ENCODE measurements around the gene ISM1.

The ISM1 gene

DNA sequence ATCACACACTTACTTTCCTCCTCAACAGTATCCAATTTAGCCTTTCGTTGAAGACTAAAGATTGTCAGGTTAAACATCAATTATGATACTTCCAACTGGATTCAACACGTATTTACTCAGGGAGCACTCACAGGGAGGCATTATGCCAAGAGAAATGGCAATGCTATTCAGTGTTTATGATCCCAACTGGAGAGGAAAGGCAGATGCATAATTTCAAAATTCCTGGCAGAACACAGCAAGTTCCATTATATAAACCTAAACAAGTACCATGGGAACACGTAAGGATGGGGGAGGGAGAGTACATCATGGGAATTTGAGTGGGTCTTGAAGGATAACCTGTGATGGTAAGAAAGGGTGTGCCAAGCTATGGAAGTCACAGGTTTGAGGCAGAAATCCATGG is 112.7 kb downstream of the ISM1 start (continued):
- TF ChIP-seq, protein P1, sequence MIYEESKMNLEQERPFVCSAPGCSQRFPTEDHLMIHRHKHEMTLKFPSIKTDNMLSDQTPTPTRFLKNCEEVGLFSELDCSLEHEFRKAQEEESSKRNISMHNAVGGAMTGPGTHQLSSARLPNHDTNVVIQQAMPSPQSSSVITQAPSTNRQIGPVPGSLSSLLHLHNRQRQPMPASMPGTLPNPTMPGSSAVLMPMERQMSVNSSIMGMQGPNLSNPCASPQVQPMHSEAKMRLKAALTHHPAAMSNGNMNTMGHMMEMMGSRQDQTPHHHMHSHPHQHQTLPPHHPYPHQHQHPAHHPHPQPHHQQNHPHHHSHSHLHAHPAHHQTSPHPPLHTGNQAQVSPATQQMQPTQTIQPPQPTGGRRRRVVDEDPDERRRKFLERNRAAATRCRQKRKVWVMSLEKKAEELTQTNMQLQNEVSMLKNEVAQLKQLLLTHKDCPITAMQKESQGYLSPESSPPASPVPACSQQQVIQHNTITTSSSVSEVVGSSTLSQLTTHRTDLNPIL (CRISPR knock-in tag; IDR thresholded peaks at IDR 0.05; ENCODE audit: low read depth), result no peak

- TF ChIP-seq TSHZ2 (CRISPR knock-in tag; IDR thresholded peaks at IDR 0.05) (no peak), SNAI2 (CRISPR knock-in tag; IDR thresholded peaks at IDR 0.05) (no peak), RARB (CRISPR knock-in tag; IDR thresholded peaks at IDR 0.05) (no peak), ZFP3 (CRISPR knock-in tag; IDR thresholded peaks at IDR 0.05) (no peak), ZC3H10 (CRISPR knock-in tag; IDR thresholded peaks at IDR 0.05) (no peak), CSDC2 (CRISPR knock-in tag; IDR thresholded peaks at IDR 0.05) (no peak), OSR1 (CRISPR knock-in tag; IDR thresholded peaks at IDR 0.05) (no peak), ZNF8 (CRISPR knock-in tag; IDR thresholded peaks at IDR 0.05) (no peak), GLIS3 (CRISPR knock-in tag; IDR thresholded peaks at IDR 0.05) (no peak), ZNF565 (CRISPR knock-in tag; conservative IDR thresholded peaks at IDR 0.05; ENCODE audit: low read depth) (no peak), TCF4 (CRISPR knock-in tag; IDR thresholded peaks at IDR 0.05; ENCODE audit: borderline replicate concordance) (no peak), ZNF70 (CRISPR knock-in tag; IDR thresholded peaks at IDR 0.05) (no peak), ZFP30 (CRISPR knock-in tag; IDR thresholded peaks at IDR 0.05) (no peak)
- TF ChIP-seq, protein P2, sequence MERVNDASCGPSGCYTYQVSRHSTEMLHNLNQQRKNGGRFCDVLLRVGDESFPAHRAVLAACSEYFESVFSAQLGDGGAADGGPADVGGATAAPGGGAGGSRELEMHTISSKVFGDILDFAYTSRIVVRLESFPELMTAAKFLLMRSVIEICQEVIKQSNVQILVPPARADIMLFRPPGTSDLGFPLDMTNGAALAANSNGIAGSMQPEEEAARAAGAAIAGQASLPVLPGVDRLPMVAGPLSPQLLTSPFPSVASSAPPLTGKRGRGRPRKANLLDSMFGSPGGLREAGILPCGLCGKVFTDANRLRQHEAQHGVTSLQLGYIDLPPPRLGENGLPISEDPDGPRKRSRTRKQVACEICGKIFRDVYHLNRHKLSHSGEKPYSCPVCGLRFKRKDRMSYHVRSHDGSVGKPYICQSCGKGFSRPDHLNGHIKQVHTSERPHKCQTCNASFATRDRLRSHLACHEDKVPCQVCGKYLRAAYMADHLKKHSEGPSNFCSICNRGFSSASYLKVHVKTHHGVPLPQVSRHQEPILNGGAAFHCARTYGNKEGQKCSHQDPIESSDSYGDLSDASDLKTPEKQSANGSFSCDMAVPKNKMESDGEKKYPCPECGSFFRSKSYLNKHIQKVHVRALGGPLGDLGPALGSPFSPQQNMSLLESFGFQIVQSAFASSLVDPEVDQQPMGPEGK (CRISPR knock-in tag; IDR thresholded peaks at IDR 0.05; ENCODE audit: borderline replicate concordance), result no peak
- TF ChIP-seq, protein P3, sequence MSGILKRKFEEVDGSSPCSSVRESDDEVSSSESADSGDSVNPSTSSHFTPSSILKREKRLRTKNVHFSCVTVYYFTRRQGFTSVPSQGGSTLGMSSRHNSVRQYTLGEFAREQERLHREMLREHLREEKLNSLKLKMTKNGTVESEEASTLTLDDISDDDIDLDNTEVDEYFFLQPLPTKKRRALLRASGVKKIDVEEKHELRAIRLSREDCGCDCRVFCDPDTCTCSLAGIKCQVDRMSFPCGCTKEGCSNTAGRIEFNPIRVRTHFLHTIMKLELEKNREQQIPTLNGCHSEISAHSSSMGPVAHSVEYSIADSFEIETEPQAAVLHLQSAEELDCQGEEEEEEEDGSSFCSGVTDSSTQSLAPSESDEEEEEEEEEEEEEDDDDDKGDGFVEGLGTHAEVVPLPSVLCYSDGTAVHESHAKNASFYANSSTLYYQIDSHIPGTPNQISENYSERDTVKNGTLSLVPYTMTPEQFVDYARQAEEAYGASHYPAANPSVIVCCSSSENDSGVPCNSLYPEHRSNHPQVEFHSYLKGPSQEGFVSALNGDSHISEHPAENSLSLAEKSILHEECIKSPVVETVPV (CRISPR knock-in tag; IDR thresholded peaks at IDR 0.05), result no peak
- ATAC-seq, result no peak
Measured at GRCh38 chr20:13336308-13337089, 115.4 kb downstream of the ISM1 start.

GRCh38 chr20:13337090-13337784 is 116.2 kb downstream of the ISM1 start:
- no peak for ATAC-seq
- TF ChIP-seq ZNF565 (CRISPR knock-in tag; conservative IDR thresholded peaks at IDR 0.05; ENCODE audit: low read depth) (no peak), TSHZ2 (CRISPR knock-in tag; IDR thresholded peaks at IDR 0.05) (no peak), ARNTL (CRISPR knock-in tag; IDR thresholded peaks at IDR 0.05; ENCODE audit: borderline replicate concordance, low read depth) (no peak), TCF4 (CRISPR knock-in tag; IDR thresholded peaks at IDR 0.05; ENCODE audit: borderline replicate concordance) (no peak)
